Hepatocyte (in vitro differentiated cells): ENCODE results near the gene WDR88. TPM values are rescaled to one million over a fixed set of nuclear protein-coding genes. Genes with fewer than 3 reads are reported as not detected.

Experiments
- DNase-seq: peaks from one replicate; pipeline ENCODE4 v3.0.0-alpha.2; 2016; ENCODE audit warnings: low spot score
- H2AFZ ChIP-seq: fragments of 200-600 bp; sonication (generic); 2 replicates; pipeline ENCODE4 v1.6.0; 2016; ENCODE audit warnings: antibody characterized with exemption, mild to moderate bottlenecking
- H3K27ac ChIP-seq: fragments of 200-600 bp; sonication (generic); 2 replicates; pipeline ENCODE4 v1.5.1; 2016; ENCODE audit warnings: mild to moderate bottlenecking
- H3K27me3 ChIP-seq: fragments of 200-600 bp; sonication (generic); 2 replicates; pipeline ENCODE4 v1.6.1; 2016
- H3K36me3 ChIP-seq: fragments of 200-600 bp; sonication (generic); replicated peaks from 2 replicates; pipeline ENCODE4 v1.5.1; 2016; ENCODE audit warnings: low read depth; ENCODE audit not compliant: insufficient read depth
- H3K4me1 ChIP-seq: fragments of 200-600 bp; sonication (generic); 2 replicates; pipeline ENCODE4 v1.5.1; 2016; ENCODE audit warnings: mild to moderate bottlenecking, moderate library complexity; ENCODE audit not compliant: insufficient read depth
- H3K4me2 ChIP-seq: fragments of 200-600 bp; sonication (generic); 2 replicates; pipeline ENCODE4 v1.6.0; 2016
- H3K4me3 ChIP-seq: fragments of 200-600 bp; sonication (generic); 2 replicates; pipeline ENCODE4 v1.5.1; 2016; ENCODE audit warnings: mild to moderate bottlenecking
- H3K79me2 ChIP-seq: fragments of 200-600 bp; sonication (generic); 2 replicates; pipeline ENCODE4 v1.6.0; 2017; ENCODE audit warnings: mild to moderate bottlenecking
- H3K9me2 ChIP-seq: fragments of 200-600 bp; sonication (generic); replicated peaks from 2 replicates; pipeline ENCODE4 v1.6.0; 2017; ENCODE audit warnings: mild to moderate bottlenecking; ENCODE audit not compliant: insufficient read depth
- H3K9me3 ChIP-seq: fragments of 200-600 bp; sonication (generic); 2 replicates; pipeline ENCODE4 v1.5.1; 2016; ENCODE audit warnings: low read depth, mild to moderate bottlenecking
- H4K20me1 ChIP-seq: fragments of 200-600 bp; sonication (generic); 2 replicates; pipeline ENCODE4 v1.6.0; 2016; ENCODE audit warnings: mild to moderate bottlenecking; ENCODE audit not compliant: insufficient read depth, poor library complexity, severe bottlenecking
- CTCF ChIP-seq: fragments of 200-600 bp; sonication (generic); IDR thresholded peaks from 2 replicates; pipeline ENCODE4 v1.5.1; 2016; ENCODE audit warnings: antibody characterized with exemption, mild to moderate bottlenecking; ENCODE audit not compliant: poor library complexity
- EZH2 ChIP-seq: fragments of 200-600 bp; sonication (generic); IDR thresholded peaks from 2 replicates; pipeline ENCODE4 v1.6.1; 2016; ENCODE audit warnings: antibody characterized with exemption, mild to moderate bottlenecking, borderline replicate concordance
- EZH2phosphoT487 ChIP-seq: fragments of 200-600 bp; sonication (generic); IDR thresholded peaks from one replicate; pipeline ENCODE4 v1.6.1; 2018; ENCODE audit warnings: antibody characterized with exemption, mild to moderate bottlenecking, low read depth, moderate library complexity; ENCODE audit not compliant: unreplicated experiment, severe bottlenecking
- WGBS: methylation state at CpG from one replicate; pipeline ENCODE4 v1.1.6; 2016; ENCODE audit warnings: low lambda C conversion rate; ENCODE audit errors: missing lambda C conversion rate; 5-methylcytosine and 5-hydroxymethylcytosine counted together
- polyA plus RNA-seq: library from polyadenylated mRNA; unstranded; fragments of >200 nt; fragmentation: Nextera tagmentation; extraction: Ambion mirVana; gene quantifications from 2 replicates; pipeline ENCODE4 v1.2.1, GENCODE V29; 2016
- total RNA-seq: library from RNA; depleted of rRNA; stranded (reverse); fragments of >200 nt; gene quantifications from 2 replicates; pipeline ENCODE4 v1.2.3, GENCODE V29; 2014

WDR88 gene
- total and polyA plus RNA-seq, 2 experiments from 2014 or later: 0.11 TPM; not detected in 1

GRCh38 chr19:33201886-33202545 is 70.1 kb downstream of the WDR88 start:
- no peak for TF ChIP-seq EZH2phosphoT487
- TF ChIP-seq EZH2: no peak
- TF ChIP-seq CTCF: no peak
- H3K4me3 ChIP-seq: no peak overlapping the region
- H3K4me1 ChIP-seq: no peaks in the 10 kb centered on the region
- H3K36me3 ChIP-seq: no peaks in the 10 kb centered on the region
- H4K20me1 ChIP-seq: no peaks in the 10 kb centered on the region
- H3K4me2 ChIP-seq: no peak overlapping the region
- no peaks in the 10 kb centered on the region for H3K9me3 ChIP-seq
- no peak overlapping the region for H3K27ac ChIP-seq
- H2AFZ ChIP-seq: no peak overlapping the region
- H3K9me2 ChIP-seq: no peaks in the 10 kb centered on the region
- WGBS: 97% methylated on average over 14 of the region's 15 CpGs
- no peaks in the 10 kb centered on the region for H3K27me3 ChIP-seq
- no peak for DNase-seq
- peaks cover under 1% of the 10 kb centered on the region for H3K79me2 ChIP-seq

- no peak overlapping the region for H3K4me2 ChIP-seq
- no peaks in the 10 kb centered on the region for H3K27me3 ChIP-seq
- H2AFZ ChIP-seq: no peak overlapping the region
- no peak overlapping the region for H3K27ac ChIP-seq
- H3K9me2 ChIP-seq: no peaks in the 10 kb centered on the region
- no peaks in the 10 kb centered on the region for H3K4me1 ChIP-seq
- no peaks in the 10 kb centered on the region for H4K20me1 ChIP-seq
- H3K9me3 ChIP-seq: no peaks in the 10 kb centered on the region
- H3K79me2 ChIP-seq: no peaks in the 10 kb centered on the region
- 95% methylated on average over 25 of the region's 27 CpGs for WGBS
- H3K4me3 ChIP-seq: no peak overlapping the region
- no peak for TF ChIP-seq CTCF
- no peak for TF ChIP-seq EZH2phosphoT487
- no peak for TF ChIP-seq EZH2
- DNase-seq: no peak
- no peaks in the 10 kb centered on the region for H3K36me3 ChIP-seq
Measured at GRCh38 chr19:33202546-33203507, 70.9 kb downstream of the WDR88 start.

DNA sequence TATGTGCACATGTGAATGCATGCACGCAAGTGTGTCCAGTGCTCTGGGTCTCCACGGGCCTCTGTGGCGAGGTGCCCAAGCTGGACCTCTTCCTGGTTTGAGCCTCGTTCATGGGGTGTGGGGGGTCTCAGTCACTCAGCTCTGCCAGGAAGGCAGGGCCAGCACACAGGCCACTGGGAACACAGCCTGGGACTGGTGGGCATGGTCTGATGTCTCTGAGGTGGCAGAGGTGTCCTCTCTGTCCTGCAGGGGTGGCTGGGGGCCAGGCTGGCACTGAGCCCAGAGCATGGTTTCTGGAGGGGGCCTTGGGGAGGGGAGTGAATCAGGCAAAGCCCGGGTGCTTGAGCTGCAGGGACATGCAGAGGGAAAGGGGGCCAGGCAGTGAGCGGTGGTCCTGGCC is 71.6 kb downstream of the WDR88 start:
- Histone ChIP-seq H3K27me3 (no peaks in the 10 kb centered on the region), H3K9me3 (no peaks in the 10 kb centered on the region), H3K4me2 (no peak overlapping the region), H2AFZ (no peak overlapping the region), H3K4me1 (no peaks in the 10 kb centered on the region), H3K27ac (no peak overlapping the region), H3K4me3 (no peak overlapping the region), H3K9me2 (no peaks in the 10 kb centered on the region), H3K36me3 (no peaks in the 10 kb centered on the region), H3K79me2 (no peaks in the 10 kb centered on the region), H4K20me1 (no peaks in the 10 kb centered on the region)
- TF ChIP-seq EZH2 (no peak), EZH2phosphoT487 (no peak)
- no peak for DNase-seq
- WGBS: 99% methylated on average over 6 of the region's 6 CpGs
